ENCODE measurements around the gene XRN2.

GRCh38 chr20:21396599-21397340 is 93.6 kb downstream of the XRN2 start:
- TF ChIP-seq CTCF (IDR thresholded peaks at IDR 0.05) (no peak), POLR2A (IDR thresholded peaks at IDR 0.05) (no peak)

Data from esophagus squamous epithelium (tissue), 4 donors.